OCI-M2 (cell line): ENCODE data around the gene TRAPPC10.

Source experiments
- DNase-seq: peaks from one replicate; lab custom pipeline; 2025; ENCODE audit not compliant: unreplicated experiment; lab: John Stamatoyannopoulos, UW

The TRAPPC10 gene

GRCh38 chr21:43981151-43981870, 30.8 kb upstream of the TRAPPC10 start:
- no peak for DNase-seq

DNA sequence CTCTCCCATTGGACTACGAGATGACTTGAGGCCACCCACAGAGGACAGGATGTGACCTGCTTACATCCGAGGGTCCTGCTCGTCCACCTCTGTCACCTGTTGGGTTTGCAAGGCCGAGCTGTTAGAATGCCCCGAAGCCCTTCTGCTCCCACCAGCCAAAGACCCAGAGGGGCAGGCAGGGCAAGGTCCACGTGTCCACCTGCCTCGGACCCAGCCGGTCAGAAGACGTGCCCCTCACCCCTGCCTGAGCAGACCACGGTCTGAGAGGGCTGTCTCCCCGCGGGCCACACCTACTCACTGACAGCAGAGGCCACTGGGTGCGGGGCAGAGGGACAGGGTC, 30.3 kb upstream of the TRAPPC10 start:
- DNase-seq = no peak

DNA sequence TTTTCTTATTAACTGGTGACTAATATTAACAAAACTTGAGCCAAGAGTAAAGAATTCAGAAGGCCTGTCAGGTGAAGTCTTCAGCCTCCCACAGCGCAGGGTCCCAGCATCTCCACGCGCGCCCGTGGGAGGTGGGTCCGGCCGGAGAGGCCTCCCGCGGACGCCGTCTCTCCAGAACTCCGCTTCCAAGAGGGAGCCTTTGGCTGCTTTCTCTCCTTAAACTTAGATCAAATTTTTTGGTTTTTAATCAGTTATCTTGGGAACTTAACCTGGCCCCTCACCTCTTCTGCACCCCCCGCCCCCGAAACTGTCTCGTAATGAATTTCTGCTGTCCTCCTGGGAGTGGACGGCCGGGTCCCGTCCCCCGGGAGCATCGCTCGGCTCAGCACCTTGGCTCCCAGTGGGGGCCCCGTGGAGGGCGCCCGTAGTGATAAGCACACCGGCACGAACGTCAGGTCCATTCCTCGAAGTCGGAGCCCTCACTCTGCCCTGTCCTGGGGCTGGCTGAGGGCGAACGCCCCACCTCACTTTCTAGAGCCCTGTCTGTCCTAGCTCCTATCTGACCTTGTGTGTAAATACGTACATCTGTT, 29.5 kb upstream of the TRAPPC10 start:
- DNase-seq = no peak

- DNase-seq = no peak
Measured at GRCh38 chr21:43983390-43983789, 28.7 kb upstream of the TRAPPC10 start.

- no peak for DNase-seq
Measured at GRCh38 chr21:43983860-43984420, 28.2 kb upstream of the TRAPPC10 start.

DNA sequence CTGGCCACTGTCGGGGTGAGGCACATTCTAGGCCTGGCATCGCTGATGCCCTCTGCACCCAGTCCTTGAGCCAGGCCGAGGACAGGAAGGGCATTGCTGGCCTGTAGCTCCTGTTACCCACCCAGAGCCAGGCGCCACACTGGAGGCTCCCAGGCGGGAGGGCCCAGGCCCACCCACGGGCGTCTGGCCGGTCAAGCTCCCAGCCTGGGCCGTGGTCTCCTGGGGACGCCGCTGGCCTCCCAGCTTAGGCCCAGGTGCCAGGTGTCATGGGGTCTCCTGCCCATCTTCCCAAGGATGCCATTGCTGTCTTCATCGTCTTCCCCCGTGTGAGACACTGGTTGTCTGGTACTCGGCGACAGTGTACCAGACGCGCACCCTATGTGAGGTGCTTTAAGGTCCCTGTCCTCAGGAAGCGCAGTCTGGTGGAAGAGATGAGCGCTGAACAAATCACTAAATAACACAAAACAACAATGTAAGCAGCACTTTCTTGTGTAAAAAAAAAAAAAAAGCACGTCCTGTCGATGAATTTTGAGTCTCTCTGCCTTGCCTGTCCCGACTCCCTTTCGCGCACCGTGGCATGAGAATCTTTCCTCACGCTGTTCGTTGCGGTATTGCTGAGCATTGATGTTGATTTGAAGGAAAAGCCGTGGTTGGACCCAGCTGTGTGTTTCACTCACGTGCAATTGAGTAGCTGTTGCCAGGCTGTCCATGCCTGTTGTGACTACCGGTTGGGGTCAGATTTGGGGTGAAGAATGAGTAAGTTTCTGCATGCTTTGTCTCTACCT, 27.0 kb upstream of the TRAPPC10 start:
- no peak for DNase-seq

DNA sequence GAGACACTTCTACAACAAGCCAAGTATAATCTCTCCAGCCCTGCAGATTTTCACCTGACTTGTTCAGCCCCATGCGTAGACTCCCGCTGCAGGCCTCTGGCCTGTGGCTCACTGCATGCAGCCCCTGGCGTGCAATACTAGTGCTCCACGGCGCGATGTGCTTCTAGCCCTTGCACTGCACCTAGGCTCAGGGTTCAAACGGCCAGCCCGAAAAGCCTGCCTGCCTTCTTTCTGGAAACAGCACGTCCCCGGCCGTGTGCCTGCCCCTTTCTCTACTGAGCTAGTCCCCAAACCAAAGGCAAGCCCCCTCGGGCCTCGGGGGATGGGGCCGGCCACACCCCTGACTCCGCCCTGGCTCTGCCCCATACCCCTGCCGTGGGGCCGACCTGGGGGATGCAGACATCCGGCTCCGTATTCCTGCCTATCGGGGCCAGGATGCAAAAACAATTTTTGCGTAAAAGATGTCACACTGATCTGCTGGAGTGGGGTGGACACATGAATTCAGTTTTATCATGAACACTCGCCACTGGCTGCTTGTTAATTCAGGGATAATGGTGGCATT, 26.3 kb upstream of the TRAPPC10 start:
- DNase-seq = no peak

DNA sequence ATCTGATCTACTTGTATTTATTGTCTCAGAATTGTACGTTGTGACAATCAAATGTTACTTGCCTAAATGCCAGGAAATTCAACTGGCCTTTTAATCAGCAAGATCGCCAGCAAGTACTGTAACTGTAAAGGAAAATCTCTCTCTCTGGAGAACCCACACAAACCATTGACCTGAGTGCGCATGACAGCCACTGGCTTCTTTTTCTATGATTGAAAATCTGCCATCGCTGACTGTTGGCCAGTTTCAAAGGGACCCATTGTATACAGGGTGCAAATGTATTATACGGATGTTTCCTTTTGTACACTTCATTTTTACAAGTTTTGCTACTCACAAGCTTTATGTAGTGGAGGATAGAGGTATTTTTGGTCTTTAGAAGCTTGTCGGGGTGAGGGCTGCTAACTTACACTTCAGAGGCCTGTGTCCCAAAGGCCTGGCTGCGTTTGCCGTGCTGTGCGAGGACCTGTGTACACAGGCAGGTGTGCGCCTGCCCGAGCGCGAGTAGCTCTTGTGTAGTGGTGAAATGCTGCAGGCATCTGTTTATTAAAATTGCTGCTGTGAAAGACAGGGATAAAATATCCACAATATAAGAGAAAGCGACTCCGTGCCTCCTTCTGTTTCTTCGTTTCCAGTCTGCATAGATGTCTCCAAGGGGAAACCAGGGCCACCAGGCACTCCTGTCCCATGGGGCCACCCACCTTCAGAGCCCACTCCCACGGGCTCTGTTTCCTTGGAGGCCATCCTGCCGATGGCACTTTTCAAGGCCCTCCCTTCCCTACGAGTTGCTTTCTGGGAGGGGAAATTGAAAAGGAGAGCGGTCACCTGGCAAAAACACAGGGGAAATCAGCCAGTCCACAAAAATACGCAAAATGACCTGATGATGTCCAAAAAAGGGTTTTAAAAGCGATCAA, 25.3 kb upstream of the TRAPPC10 start:
- DNase-seq = no peak

GRCh38 chr21:43987509-43987908, 24.6 kb upstream of the TRAPPC10 start:
- DNase-seq = no peak

- no peak for DNase-seq
Measured at GRCh38 chr21:43988016-43988415, 24.1 kb upstream of the TRAPPC10 start.

- DNase-seq = no peak
Measured at GRCh38 chr21:43988506-43989230, 23.4 kb upstream of the TRAPPC10 start.

DNA sequence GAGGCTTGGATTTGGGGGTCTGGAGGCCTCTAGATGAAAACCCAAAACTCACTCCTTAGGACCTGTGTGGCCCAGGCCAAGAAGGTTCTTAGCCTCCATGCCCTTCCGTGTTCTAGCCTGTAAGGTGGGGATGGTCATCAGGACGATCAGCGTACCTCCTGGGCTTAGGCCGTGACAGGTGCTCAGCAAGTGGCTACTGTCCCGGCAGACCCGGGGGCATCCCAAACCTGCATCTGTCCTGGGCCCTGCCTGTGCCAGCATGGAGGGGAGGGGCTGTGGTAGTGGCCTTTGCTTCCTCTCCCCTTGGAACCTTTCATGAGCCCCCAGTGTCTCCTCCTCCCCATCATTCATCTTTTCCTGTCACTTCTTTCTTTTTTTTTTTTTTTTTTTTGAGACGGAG, 22.7 kb upstream of the TRAPPC10 start:
- no peak for DNase-seq

- DNase-seq = no peak
Measured at GRCh38 chr21:43991447-43991991, 20.6 kb upstream of the TRAPPC10 start.

DNA sequence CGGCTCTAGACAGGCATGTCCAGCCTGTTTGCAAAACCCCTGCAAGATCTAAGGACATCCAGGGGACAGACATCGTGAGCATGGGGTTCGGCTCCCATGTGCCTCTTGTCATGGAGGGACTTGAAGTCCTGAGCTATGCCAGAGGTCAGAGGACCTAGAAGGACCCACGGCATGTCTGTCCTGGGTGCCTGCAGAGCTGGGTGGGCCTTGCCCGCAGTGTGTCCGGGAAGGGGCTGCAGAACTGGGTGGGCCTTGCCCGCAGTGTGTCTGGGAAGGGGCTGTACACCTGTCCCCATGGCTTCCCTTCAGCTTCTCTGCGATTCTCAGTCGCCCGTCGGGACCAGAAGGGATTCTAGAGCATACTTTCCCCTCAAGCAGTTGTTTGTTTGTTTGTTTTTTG, 20.0 kb upstream of the TRAPPC10 start:
- DNase-seq = no peak

DNA sequence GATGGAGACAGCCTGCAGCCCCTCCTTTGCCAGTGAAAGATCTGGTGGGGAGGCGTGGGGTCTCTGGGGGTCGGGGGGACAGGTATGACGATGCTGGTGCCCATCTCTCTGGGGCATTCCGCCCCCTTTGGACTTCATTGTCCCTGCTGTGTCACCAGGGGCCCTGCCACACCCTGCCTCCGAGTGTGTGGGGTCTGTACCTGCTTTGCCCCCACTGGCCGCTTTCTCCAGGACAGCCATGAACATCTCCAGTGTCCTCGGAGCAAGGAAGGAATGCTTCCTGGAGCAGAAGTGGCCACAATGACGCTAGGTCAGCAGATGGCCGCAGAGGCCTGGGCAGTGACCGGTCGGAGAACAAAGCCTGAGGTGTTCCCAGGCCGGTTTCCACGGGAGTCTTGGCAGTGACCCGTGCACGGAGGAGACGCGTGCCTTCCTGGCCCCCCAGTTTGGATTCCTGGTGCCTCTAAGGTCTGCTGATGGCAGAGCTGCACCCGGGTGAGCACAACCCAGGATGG, 18.6 kb upstream of the TRAPPC10 start:
- DNase-seq = no peak

DNA sequence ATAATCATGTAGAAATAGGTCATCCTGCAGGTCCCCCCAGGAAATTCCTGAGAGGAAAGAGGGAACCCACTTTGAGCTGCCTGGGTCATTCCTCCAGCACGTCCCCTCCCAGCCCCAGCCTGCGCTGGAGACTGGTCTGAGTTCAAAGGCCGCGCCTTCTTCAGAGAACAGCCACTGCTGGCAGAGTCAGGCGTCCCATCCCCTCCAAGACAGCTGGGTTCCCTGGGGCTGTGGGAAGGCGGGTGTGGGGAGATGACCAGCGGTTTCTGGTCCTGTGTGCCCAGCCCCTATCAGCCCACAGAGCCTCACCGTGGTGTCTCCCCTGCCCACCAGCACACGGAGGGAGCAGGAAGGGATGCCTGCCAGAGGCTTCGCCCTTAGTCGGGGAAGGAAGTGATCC, 18.0 kb upstream of the TRAPPC10 start:
- no peak for DNase-seq

- DNase-seq = no peak
Measured at GRCh38 chr21:43994646-43995045, 17.5 kb upstream of the TRAPPC10 start.

GRCh38 chr21:43995521-43996105, 16.5 kb upstream of the TRAPPC10 start:
- no peak for DNase-seq
